ENCODE results near the gene THSD7A.

THSD7A gene

DNA sequence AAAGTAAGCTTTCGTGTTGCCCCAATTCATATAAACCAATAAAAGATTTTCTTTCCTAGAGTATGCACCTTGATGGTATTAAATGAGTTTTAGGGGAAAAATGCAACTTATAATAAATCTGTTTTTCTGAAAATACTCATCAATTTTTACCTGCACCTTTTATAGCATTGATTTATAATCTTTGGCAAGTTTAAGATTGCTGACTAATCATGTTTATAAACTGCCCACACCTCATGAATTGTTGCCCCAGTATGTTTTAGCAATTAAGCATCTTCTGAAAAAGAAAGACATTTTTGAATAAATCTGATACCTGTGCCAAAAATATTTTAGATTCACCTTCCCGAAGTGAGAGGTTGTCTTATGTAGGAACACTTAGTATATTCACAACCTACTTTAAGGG lies 420.0 kb downstream of the THSD7A start:
- no peak for DNase-seq (ENCODE audit: low read depth)

DNA sequence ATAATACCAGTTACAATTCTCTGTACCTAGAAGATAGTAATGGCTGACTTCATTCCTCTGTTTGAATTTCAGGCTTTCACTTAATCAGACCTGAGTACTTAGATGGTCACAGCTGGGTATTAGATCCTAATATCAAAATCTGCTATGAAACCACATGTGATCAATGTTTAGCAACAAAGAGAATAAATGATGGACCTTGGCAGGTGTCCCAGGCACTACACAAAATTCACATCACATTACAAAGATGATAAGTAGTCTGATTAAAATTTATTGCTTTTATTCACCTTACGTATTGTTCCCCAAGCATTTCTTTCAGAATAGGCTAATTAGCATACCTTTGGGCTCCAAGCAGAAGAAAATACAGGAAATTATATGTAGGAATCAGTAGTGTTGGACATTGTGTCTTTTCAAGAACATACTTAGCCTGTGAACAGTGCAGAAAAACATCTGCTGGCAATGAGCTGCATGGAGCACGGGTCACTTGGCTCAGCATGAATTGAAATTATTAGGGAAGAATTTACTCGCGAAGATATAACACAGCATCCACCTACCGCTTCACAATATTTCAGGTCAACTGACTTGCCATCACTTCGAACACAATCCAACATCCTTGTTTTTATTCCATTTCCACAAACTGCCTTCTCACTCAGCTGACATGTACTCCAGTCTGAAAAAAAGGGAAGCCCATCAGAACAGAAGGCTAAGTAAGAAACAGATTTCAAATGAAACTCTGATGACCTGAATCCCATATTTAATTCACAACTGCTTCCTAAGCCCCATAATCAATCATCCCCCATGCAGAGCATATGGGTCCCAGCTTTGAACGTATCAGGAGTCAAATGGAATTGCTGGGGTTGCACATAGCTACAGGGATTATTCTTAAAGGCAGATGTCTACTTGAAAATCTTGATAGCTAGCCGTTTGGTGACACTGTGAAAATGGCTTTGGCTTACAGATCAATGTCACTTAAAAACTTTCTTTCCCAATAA lies 421.0 kb downstream of the THSD7A start:
- no peak for DNase-seq (ENCODE audit: low read depth)

DNA sequence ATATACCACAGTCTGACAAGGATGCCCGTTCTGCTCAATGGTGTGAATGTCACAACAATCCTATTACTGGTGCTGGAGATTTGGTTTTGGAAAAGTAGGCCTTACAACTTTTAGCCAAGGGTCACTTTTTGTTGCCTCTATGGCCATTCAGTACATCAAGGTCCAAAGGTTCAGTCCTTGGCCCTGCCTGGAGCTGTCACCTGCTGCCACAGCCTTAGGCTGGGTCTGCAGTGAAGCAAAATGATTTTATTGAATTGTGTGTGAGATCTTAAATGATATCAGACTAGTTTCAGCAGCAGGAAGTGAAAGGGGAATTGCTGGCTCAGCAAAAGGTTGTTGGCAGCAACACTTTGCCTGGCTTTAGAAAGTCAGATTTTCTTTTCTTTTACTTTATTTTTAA lies 427.6 kb downstream of the THSD7A start:
- DNase-seq (ENCODE audit: low read depth), result no peak

DNA sequence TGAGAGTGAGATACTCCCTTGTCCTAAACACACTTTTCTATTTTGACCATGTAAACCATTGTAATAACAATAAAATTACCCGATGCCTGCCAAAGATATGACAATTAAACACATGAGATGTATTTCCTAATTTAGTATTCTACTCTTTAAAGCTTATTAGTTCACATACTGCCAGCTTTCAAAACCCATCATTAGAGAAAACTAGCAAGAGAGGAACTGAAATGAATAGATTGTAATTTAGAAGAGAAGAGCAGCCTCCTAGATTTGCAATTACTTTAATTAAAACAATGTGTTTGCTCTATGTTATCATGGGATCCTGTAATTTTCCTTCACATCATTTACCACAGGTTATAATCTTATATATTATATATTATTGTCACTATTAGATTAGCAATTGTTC lies 428.2 kb downstream of the THSD7A start:
- no peak for DNase-seq (ENCODE audit: low read depth)

DNA sequence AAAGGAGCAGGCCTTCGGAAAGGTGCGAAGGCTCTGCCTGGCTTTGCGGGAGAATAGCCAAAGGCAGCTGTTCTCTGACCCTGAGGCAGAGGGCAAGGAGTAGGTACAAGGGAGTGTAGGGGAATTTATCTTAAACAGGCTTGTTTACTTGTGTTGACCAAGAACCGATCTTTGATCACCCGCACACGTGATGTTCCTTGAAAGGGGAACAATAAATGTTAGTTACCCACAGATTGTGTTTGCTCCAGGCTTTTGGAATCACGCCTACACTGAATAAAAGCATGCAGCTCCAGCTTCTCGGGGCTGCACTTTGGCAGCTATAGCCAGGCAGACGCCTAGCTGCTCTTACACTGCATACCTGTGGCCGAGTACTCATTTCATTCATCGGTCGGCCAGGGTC lies 437.6 kb downstream of the THSD7A start:
- no peak for DNase-seq (ENCODE audit: low read depth)

DNA sequence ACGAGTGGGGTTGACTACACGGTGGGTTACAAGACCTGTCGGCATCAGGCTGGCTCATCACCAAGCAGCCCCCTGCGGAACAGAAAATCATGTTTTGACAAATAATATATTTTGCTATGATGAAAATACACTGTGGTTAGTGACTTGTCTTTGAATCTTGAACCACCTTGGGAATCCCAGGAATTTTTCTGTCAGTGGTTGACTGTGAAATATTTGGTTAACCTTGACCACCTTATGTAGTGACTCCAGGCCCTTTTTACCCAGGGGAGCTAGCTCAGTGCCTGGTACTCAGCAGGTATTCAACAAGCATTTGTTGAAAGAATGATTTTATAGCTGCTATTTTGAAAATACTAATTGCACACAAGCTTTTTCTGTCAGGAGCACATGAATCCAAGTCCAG lies 452.4 kb downstream of the THSD7A start:
- no peak for DNase-seq (ENCODE audit: low read depth)

DNA sequence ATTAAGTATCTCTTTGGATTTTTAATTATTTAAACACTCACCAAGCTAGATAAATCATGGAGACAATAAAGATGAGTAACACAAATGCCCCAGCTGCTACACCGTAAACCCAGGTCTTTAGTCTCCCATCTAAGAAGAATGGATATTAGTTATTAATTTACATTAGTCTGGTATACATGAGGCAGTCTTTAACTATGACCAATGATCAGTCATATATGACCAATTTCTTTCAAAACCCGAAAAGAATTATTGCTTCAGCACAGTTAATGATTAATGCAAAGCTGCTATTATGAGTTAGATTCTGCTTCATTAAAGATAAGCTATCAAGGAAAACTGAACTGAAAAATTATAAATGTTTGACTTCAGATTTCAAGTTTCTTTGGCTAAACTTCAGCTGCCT lies 455.5 kb downstream of the THSD7A start:
- no peak for DNase-seq (ENCODE audit: low read depth)

DNA sequence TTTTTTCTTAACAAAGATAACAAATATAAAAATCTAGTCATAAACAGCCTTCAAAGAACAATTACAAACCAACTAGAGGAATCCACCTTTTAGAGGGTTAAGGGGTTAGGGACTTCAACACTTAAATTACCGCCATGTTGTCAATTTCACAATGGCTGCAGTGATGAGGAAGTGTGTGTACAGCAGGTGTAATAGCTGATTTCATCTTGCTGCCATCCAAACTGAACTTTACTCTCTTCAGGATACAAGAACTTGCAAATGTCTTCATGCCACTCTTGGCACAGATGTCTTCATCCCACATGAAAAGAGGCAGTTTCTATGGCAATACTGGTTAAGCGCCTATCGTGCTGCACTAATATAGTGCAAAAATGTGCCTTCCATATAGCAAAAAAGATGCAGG lies 457.4 kb downstream of the THSD7A start:
- DNase-seq (ENCODE audit: low read depth), result no peak

DNA sequence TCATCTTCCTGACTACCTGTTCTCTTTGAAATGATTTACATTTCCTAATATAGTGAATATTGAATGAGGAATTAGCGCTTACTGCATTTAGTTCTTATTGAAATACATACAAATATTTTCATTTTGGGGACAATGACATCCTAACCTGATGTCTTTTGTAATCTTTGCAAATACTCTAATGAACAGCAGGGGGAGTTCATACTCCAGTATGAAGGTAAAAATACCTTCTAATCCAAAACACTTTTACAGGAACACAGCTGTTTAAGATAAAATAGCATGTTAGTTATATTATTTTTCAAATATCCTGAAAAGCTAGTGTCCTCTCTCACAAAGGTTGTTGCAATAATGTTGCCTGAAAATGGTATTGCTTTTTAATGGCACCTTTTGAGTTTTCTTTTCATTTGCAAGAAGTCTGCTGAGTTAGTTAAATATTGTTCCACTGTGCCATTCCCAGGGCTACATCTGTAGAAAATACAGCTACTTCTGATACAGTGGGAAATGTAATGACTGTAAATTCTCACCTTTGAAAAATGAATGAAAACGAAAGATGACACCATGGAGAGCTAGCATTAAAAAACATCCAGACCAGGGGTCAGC lies 458.4 kb downstream of the THSD7A start:
- no peak for DNase-seq (ENCODE audit: low read depth)

DNA sequence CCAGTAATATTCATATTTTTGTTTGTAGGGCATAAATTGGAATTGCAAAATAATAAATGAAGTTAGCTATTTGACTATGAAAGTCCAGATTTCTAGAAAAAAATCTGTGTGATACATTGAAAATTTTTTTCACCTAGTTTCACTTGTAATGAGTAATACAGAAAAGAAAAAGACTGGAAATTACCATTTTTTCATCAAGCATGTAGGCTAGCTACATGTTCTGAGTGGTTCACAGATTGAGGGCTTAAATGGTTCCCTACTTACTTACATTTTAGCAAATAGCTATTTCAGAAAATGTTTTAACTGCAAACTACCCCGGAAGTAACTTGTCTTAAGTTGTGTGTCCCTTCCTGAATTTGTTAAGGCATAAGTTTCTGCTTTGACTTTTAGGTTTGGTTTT lies 462.3 kb downstream of the THSD7A start:
- no peak for DNase-seq (ENCODE audit: low read depth)

DNA sequence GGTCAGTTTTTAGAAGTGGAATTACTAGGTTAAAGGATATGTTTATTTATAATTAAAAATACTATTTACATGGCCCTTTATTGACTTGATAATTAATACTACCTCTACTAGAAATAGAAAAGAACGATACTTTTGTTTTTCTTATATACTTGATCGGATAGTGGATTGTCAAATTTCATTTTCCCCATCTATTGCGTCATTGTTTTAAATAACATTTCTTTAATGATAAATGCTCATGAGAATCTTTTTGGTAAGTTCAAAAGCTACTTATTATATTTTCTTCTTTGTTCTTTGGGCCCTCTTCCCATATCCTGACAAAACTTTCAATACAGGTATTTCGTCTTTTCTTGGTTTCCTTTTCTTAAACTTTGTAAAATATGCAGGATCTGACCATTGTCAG lies 465.9 kb downstream of the THSD7A start:
- no peak for DNase-seq (ENCODE audit: low read depth)

DNA sequence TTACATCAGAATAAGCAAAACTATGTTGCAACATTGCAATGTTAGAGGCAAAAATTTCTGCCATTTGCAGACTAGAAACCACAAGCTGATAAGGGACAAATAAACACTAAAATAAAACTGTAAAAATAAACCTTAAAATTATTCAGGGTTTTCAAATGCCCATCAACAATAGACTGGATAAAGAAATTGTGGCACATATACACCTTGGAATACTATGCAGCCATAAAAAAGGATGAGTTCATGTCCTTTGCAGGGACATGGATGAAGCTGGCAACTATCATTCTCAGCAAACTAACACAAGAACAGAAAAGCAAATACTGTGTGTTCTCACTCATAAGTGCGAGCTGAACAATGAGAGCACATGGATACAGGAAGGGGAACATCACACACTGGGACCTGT lies 473.4 kb downstream of the THSD7A start:
- DNase-seq (ENCODE audit: low read depth), result no peak

DNA sequence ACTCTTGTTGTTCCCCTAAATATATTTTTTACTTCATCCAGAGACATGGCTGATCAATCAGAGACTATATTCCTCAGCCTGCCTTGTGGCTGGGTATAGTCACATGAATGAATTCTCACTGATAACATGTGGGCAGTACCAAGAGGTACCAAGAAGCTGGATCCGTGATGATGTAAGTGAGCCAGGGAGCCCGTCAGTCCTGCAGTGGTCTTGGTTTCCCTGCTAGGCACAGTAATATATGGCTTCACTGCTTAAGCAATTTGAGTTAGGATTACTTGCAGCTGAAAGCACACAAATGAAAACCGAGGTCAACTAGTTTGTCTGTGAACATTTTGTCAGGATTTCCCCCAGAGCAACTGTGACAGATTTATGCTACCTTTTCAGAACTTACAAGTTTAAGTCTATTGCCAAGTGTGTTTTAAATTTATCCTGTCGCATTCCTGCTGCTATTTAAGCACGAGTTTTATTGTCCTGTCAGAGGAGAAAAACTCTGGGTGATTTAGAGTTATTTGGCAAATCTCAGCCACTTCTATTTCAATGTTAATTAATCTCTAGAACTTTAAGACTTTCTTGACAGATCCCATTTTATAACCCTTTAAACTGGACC lies 476.5 kb downstream of the THSD7A start:
- DNase-seq (ENCODE audit: low read depth), result no peak

DNA sequence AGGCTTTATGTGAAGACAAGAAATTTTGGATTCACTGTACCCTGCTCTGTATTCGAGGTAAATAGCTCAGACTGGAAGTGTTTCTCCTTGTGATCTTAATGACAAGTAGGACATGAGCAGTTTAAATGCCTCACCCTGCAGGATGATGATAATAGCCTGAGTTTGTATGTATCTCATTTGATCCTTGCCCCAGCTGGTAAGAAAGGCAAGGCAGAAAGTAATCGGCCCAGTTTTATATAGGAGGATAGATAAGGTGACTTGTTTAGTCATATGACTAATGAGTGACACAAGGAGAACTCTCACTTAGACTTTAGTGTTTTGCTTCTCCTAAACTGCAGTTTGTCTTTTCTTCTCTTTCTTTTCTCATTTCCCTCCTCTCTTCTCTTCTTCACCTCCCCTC lies 485.7 kb downstream of the THSD7A start:
- DNase-seq (ENCODE audit: low read depth), result no peak

DNA sequence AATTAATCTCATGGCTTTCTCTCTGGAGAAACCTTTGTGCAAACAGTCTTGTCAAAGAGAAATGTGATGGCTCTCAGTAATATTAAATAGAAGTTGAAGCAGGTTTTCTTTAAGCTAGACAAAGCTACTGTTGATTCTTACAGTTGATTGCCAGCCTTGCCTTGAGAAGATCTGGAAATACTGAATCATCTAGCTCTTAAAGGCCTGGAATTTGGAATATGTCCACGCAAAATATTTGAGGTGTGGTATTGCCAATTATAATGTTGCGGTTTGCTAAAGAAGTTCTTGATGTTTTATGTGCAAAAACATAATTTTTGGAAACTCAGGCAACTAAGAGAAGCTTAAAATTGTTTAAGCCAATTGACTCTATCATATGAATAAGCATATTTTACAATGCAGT lies 486.4 kb downstream of the THSD7A start:
- DNase-seq (ENCODE audit: low read depth), result no peak

DNA sequence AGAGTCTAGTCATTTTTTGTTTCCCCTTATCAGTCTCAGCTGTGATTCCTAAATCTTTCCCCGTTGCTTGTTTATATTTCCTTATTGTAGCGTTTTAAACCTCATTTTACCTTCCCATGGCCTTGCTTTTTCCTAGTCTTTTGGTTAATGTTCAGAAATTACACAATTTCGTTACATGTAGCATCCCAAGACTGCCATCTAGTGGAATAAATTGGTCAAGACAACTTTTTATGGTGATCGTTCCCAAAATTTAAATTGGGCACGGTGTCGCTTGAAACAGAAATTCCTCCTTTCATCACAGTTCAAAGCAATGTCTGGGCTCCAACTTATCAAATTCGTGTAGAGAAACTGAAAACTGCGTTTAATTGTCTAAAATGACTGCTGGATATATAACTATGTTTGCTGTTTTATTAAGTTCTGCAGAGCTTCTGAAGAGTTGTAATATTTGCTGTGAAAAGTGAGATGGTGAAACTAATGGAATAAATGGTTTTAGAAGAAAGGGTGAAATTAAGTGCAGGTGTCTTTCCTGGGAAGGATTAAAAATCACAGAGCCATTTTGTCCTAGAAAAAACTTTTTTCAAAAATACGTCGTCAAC lies 488.1 kb downstream of the THSD7A start:
- no peak for DNase-seq (ENCODE audit: low read depth)

DNA sequence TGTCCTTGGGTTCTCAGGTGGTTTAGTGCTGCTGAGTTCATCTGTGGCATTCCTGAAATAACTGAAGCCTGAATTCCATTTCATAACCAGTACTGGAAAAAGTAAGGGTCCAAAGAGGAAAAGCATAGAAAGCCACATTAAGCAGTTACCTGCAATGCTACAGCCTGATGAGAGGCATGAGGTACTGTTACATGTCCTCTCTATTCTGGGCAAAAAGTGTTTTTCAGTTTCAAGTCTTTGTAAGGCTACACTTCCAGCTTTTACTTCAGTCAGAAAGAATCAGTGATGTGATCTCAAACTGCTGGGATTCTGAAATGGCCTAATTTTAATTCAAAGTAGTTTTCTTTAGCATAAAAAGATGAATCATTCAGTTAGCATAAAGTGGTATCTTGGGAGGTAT lies 488.9 kb downstream of the THSD7A start:
- no peak for DNase-seq (ENCODE audit: low read depth)

DNA sequence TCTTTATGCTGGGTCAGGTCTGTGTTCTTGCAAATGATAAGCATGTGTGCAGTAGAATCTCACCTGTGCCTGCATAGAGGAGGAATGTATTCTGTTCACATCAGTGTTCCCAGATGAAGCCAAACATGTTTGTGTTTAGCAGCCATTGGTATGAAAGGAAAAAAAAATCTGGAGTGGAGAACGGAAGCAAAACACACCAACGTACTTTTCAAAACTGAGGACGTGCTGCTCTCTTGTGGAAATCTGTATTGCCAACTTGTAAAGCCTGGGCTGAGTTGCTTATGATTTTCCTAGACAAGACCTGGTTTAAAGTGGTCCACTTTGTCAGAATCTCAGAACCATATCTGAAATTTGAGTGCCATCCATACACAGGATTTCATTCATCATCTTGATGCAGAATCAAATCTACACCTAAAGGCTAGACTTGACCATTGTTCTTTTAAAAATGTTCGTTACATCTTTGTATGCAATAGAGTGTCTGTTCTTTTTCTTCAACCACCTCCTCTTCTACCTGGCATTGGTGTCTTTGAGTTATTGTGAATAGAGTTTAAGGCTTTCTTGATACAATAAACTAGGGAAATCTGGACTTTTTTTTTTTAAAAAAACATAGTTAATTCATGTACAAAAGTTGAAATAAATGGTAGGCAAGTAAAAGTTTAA lies 490.6 kb downstream of the THSD7A start:
- no peak for DNase-seq (ENCODE audit: low read depth)

DNA sequence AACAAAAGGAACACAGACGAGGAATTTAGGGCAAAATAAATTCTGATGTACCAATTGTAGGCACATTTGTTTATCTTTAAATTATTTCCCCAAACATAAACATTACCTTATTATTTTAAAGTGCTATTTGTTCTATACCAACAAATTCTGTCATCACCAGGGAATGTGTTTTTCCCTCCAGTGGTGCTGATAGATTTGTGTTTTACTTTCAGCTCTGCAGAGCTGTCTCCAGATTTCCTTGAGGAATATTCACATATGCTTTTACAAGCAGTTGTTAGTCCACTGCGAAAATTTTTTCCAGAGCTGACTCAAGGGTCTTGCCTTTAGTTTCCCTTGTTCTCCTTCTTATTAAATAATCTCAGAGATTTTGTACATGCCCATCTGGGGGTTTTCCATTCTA lies 495.6 kb downstream of the THSD7A start:
- DNase-seq (ENCODE audit: low read depth), result no peak

DNA sequence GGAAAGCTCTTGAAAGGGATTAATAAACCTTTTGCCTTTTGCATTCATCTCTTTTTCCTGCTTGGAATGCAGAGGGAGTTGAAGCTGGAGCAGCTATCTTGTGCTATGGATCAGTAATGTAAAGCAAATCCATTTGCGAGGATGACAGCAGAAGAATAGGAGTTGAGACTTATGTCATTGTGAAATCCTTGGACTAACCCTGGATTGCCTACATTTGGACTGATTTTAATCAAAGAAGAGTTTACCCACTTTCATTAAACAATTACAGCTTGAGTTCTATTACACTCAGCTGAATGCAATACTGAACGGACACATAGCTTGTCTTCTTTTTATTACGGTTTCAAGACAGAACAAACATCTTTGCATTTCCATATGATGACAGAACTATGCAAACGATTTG lies 496.1 kb downstream of the THSD7A start:
- no peak for DNase-seq (ENCODE audit: low read depth)

DNA sequence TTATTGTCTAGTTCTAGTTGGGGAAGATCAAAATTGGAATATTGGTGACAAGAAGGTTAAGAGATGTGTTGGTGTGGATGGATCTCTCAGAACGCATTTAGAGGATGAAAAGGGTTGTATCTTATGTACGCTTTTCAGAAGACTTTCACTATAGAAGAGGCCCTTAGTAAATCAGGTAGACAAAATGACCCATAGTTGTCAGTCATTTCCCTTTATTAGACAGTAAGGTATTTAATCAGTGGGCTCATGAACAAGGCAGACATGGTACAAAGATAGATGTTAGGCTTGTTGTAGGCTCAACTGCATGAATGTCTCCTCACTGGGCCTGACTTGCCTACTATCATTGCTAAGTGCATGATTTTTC lies 499.2 kb downstream of the THSD7A start:
- DNase-seq (ENCODE audit: low read depth), result no peak

DNA sequence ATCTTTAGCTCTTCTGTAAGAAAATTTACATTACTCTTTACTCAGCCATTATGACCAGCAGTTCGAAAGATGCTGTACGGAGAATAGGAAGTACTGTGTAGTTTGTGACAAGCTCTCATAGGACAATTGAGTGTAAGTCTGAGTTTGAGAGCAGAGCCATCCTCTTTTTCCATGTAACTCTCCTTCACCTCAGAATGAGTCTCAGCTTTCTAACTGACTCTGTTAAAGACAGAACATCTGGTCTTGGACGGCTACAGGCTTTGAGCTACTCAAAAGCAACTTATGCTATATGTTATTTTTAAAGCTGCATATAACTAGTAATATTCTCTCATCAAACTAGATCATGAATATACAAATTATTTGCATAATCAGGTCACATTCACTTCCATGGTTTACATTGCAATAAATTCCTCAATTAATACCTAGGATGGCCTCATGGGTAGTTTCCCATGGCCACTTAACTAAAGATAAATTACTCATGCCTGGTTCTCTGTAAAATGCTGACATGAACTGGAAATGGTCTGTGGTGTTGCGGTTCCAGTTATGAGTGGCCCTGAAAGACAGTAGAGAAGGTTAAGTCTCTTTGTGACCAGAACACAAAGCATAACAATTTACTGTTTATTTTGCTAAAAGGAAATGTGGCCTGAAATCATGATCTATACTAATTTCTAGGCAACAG lies 499.7 kb downstream of the THSD7A start:
- DNase-seq (ENCODE audit: low read depth), result no peak
